Parathyroid adenoma (tissue), 2 donors: ENCODE data around the gene ANKRD42.

Experiments
- H2AFZ ChIP-seq: fragments of 300-600 bp; sonication (generic); one replicate; pipeline ENCODE4 v1.7.0; 2017; ENCODE audit warnings: antibody characterized with exemption, mild to moderate bottlenecking
- H3K27ac ChIP-seq: fragments of 300-600 bp; sonication (generic); one replicate; pipeline ENCODE4 v1.7.0; 2017
- H3K27me3 ChIP-seq: fragments of 300-600 bp; sonication (generic); one replicate; pipeline ENCODE4 v1.7.0; 2017; ENCODE audit warnings: low read length; ENCODE audit not compliant: control insufficient read depth, insufficient read depth
- H3K36me3 ChIP-seq: fragments of 300-600 bp; sonication (generic); one replicate; pipeline ENCODE4 v1.7.0; 2017; ENCODE audit warnings: low read length; ENCODE audit not compliant: control insufficient read depth, insufficient read depth
- H3K4me1 ChIP-seq: fragments of 300-600 bp; sonication (generic); one replicate; pipeline ENCODE4 v1.7.0; 2017; ENCODE audit warnings: control low read depth
- H3K4me2 ChIP-seq: fragments of 300-600 bp; sonication (generic); one replicate; pipeline ENCODE4 v1.7.0; 2017; ENCODE audit warnings: low read length
- H3K4me3 ChIP-seq: fragments of 300-600 bp; sonication (generic); one replicate; pipeline ENCODE4 v1.7.0; 2017; ENCODE audit warnings: low read depth, low read length
- H3K79me2 ChIP-seq: fragments of 300-600 bp; sonication (generic); one replicate; pipeline ENCODE4 v1.7.0; 2017; ENCODE audit warnings: control low read depth
- H3K9ac ChIP-seq: fragments of 300-600 bp; sonication (generic); one replicate; pipeline ENCODE4 v1.7.0; 2017; ENCODE audit warnings: mild to moderate bottlenecking
- H3K9me3 ChIP-seq: fragments of 300-600 bp; sonication (generic); one replicate; pipeline ENCODE4 v1.7.0; 2017; ENCODE audit warnings: low read length; ENCODE audit not compliant: control insufficient read depth
- CTCF ChIP-seq: fragments of 300-600 bp; sonication (generic); IDR thresholded peaks from one replicate; pipeline ENCODE4 v1.7.0; 2017; ENCODE audit warnings: antibody characterized with exemption, mild to moderate bottlenecking
- donor health status: primary hyperparathyroidism.

ANKRD42 gene

GRCh38 chr11:83161610-83162199, 31.8 kb upstream of the ANKRD42 start:
- no peak for TF ChIP-seq CTCF
- Histone ChIP-seq H3K36me3 (no peaks in the 10 kb centered on the region), H3K4me3 (no peak overlapping the region), H3K4me2 (no peak overlapping the region), H3K9ac (no peak overlapping the region), H2AFZ (no peak overlapping the region), H3K4me1 (peaks cover 6% of the 10 kb centered on the region), H3K79me2 (peaks cover 17% of the 10 kb centered on the region), H3K27me3 (no peaks in the 10 kb centered on the region), H3K9me3 (no peaks in the 10 kb centered on the region), H3K27ac (no peak overlapping the region)

DNA sequence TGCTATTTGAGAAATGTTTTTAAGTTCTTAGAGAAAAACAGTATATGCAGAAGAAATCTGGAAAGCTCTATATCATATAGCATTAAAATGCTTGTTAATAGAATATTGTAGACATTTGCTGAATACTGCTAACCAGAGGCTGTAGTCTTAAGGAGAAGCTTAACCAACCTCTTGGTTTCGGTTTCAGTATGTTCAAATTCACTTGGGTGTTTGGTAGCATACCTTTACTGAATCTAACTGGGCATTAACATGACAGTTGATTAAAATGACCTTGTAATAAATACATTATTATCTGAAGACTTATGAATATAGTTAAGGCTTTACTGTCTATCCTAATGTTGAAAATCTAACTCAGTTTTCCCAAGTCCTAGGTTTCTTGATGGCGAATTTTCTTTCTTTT, 31.1 kb upstream of the ANKRD42 start:
- no peak overlapping the region for H3K9ac ChIP-seq
- no peaks in the 10 kb centered on the region for H3K27me3 ChIP-seq
- no peak overlapping the region for H3K4me3 ChIP-seq
- peaks cover 6% of the 10 kb centered on the region for H3K4me1 ChIP-seq
- H3K27ac ChIP-seq: no peak overlapping the region
- no peak for TF ChIP-seq CTCF
- no peak overlapping the region for H2AFZ ChIP-seq
- no peak overlapping the region for H3K4me2 ChIP-seq
- H3K79me2 ChIP-seq: peaks cover 15% of the 10 kb centered on the region
- H3K36me3 ChIP-seq: no peaks in the 10 kb centered on the region
- no peaks in the 10 kb centered on the region for H3K9me3 ChIP-seq

GRCh38 chr11:83166193-83166866, 27.2 kb upstream of the ANKRD42 start:
- Histone ChIP-seq H3K79me2 (peaks cover 24% of the 10 kb centered on the region), H3K4me2 (no peak overlapping the region), H3K9ac (no peak overlapping the region), H3K4me3 (no peak overlapping the region), H3K9me3 (no peaks in the 10 kb centered on the region), H3K36me3 (no peaks in the 10 kb centered on the region), H3K27me3 (no peaks in the 10 kb centered on the region), H2AFZ (no peak overlapping the region), H3K4me1 (peaks cover 3% of the 10 kb centered on the region), H3K27ac (no peak overlapping the region)
- TF ChIP-seq CTCF: no peak

- Histone ChIP-seq H3K4me2 (no peak overlapping the region), H3K9me3 (no peaks in the 10 kb centered on the region), H3K36me3 (no peaks in the 10 kb centered on the region), H3K79me2 (peaks cover 21% of the 10 kb centered on the region), H3K27me3 (no peaks in the 10 kb centered on the region), H2AFZ (no peak overlapping the region), H3K4me3 (no peak overlapping the region), H3K9ac (no peak overlapping the region), H3K4me1 (peaks cover 3% of the 10 kb centered on the region), H3K27ac (no peak overlapping the region)
- TF ChIP-seq CTCF: no peak
Measured at GRCh38 chr11:83168756-83169155, 24.8 kb upstream of the ANKRD42 start.

GRCh38 chr11:83170865-83171264, 22.6 kb upstream of the ANKRD42 start:
- no peak overlapping the region for H3K9ac ChIP-seq
- peaks cover 28% of the 10 kb centered on the region for H3K79me2 ChIP-seq
- H3K9me3 ChIP-seq: no peaks in the 10 kb centered on the region
- no peaks in the 10 kb centered on the region for H3K36me3 ChIP-seq
- H3K4me3 ChIP-seq: no peak overlapping the region
- H3K4me1 ChIP-seq: peaks cover 6% of the 10 kb centered on the region
- no peak overlapping the region for H3K27ac ChIP-seq
- no peak overlapping the region for H2AFZ ChIP-seq
- no peaks in the 10 kb centered on the region for H3K27me3 ChIP-seq
- peak overlapping the region; percentile 23 for H3K4me2 ChIP-seq
- no peak for TF ChIP-seq CTCF
